ENCODE data around the gene MTCL3. TPM values are rescaled to one million over a fixed set of nuclear protein-coding genes. Genes with fewer than 3 reads are reported as not detected.
"Not testable (repeated sequence)": the region's sequence is repeated elsewhere in the genome, so short reads cannot be mapped to it uniquely, and the experiment has no call there.

The MTCL3 gene

DNA sequence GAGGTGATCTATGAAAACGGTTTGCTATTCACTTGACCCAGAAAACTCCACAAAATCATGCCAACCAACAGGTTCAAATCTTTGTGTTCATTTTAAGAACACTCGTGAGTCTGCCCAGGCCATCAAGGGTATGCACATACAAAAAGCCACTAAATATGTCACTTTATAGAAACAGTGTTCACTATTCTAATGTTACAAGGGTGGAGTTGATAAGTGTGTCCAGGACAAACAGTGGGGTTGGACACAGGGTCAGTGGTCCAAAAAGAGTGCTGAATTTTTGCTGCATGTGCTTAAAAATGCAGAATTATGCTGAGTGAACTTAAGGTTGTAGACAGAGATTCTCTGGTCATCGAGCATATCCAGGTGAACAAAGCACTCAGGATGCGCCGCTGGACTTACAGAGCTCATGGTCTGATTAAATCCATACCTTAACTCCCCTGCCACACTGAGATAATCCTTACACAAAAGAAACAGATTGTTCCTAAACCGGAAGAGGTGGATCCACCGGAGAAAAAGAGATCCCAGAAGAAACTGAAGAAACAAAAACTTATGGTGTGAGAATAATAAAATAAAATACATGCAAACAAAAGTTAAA is 83.4 kb downstream of the MTCL3 start:
- TF ChIP-seq, protein P1, sequence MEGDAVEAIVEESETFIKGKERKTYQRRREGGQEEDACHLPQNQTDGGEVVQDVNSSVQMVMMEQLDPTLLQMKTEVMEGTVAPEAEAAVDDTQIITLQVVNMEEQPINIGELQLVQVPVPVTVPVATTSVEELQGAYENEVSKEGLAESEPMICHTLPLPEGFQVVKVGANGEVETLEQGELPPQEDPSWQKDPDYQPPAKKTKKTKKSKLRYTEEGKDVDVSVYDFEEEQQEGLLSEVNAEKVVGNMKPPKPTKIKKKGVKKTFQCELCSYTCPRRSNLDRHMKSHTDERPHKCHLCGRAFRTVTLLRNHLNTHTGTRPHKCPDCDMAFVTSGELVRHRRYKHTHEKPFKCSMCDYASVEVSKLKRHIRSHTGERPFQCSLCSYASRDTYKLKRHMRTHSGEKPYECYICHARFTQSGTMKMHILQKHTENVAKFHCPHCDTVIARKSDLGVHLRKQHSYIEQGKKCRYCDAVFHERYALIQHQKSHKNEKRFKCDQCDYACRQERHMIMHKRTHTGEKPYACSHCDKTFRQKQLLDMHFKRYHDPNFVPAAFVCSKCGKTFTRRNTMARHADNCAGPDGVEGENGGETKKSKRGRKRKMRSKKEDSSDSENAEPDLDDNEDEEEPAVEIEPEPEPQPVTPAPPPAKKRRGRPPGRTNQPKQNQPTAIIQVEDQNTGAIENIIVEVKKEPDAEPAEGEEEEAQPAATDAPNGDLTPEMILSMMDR (conservative IDR thresholded peaks at IDR 0.05) = no peak
- Mint-ChIP-seq H3K27ac (ENCODE audit: unreplicated experiment) (no peak overlapping the region), H3K4me1 (no peaks in the 10 kb centered on the region), H3K9me3 (no peaks in the 10 kb centered on the region), H3K36me3 (ENCODE audit: low read depth) (peaks cover 15% of the 10 kb centered on the region), H3K4me3 (no peak overlapping the region), H3K27me3 (ENCODE audit: low read depth) (no peaks in the 10 kb centered on the region)
- no peak for DNase-seq (ENCODE audit: low read depth, low spot score)

DNA sequence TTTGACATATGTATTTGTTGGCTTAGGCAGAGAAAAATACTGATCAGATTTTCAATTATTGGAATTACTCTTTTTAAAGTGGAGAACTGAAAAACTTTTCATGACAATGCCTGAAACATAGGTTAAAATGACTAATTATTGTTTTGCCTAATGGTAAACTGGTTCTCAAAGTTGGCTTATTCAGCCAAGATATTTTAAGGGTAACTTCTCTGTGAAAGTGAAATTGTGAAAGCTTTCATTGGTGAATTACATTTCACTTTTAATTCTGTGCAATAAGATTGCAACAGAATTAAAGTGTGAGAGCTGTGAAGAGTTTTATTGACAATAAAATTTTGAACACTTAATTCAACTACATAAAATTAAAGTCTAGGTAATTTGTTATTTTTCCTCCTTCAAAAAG is 84.5 kb downstream of the MTCL3 start:
- Mint-ChIP-seq H3K4me1 (no peaks in the 10 kb centered on the region), H3K4me3 (no peak overlapping the region), H3K36me3 (ENCODE audit: low read depth) (peaks cover 10% of the 10 kb centered on the region), H3K9me3 (no peaks in the 10 kb centered on the region), H3K27me3 (ENCODE audit: low read depth) (no peaks in the 10 kb centered on the region), H3K27ac (ENCODE audit: unreplicated experiment) (no peak overlapping the region)
- TF ChIP-seq, protein P1 (conservative IDR thresholded peaks at IDR 0.05) = no peak
- no peak for DNase-seq (ENCODE audit: low read depth, low spot score)

DNA sequence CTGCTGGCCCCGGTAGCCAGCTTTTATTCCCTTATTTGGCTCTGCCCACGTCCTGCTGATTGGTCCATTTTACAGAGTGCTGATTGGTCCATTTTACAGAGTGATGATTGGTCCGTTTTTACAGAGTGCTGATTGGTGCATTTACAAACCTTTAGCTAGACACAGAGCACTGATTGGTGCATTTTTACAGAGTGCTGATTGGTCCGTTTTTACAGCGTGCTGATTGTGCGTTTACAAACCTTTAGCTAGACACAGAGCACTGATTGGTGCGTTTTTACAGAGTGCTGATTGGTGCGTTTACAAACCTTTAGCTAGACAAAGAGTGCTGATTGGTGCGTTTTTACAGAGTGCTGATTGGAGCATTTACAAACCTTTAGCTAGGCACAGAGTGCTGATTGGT is 90.6 kb downstream of the MTCL3 start:
- DNase-seq (ENCODE audit: low read depth, low spot score); H3K36me3 Mint-ChIP-seq (ENCODE audit: low read depth); H3K27me3 Mint-ChIP-seq (ENCODE audit: low read depth); H3K4me3 Mint-ChIP-seq; H3K9me3 Mint-ChIP-seq; H3K4me1 Mint-ChIP-seq; H3K27ac Mint-ChIP-seq (ENCODE audit: unreplicated experiment): not testable (repeated sequence)

DNA sequence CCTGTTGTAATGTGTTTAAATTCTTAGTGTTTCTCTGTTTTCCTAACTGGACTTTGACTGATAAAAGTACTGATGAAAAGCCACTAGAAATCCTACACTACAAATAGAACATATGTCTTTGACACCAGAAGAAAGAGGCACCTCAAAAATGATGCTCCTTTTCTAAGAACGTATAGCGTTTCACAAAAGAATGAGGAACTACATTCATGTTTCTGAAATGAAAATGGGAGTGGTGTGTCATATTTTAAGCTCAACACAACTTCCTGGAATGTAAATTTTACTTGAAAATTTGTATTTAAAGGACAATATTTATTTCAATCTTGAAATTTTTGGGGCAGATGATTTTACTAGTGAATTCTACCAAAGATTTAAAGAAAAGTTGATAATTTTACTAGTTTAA is 95.2 kb downstream of the MTCL3 start:
- no peak for DNase-seq (ENCODE audit: low read depth, low spot score)
- no peak overlapping the region for H3K4me3 Mint-ChIP-seq
- H3K27ac Mint-ChIP-seq (ENCODE audit: unreplicated experiment) = no peak overlapping the region
- TF ChIP-seq, protein P1 (conservative IDR thresholded peaks at IDR 0.05) = no peak
- H3K27me3 Mint-ChIP-seq (ENCODE audit: low read depth) = no peaks in the 10 kb centered on the region
- H3K9me3 Mint-ChIP-seq = no peaks in the 10 kb centered on the region
- peaks cover 5% of the 10 kb centered on the region for H3K36me3 Mint-ChIP-seq (ENCODE audit: low read depth)
- peaks cover 6% of the 10 kb centered on the region for H3K4me1 Mint-ChIP-seq

Other genes starting within 250 kb of the MTCL3 start
- 59.2 and 59.9 TPM in 2 replicates for gene ECHDC1, start 175.7 kb downstream of the MTCL3 start, total RNA-seq
- gene KIAA0408, start 59.9 kb downstream of the MTCL3 start, total RNA-seq = 39.1 and 40.7 TPM in 2 replicates
- 0.82 TPM in 1 of 2 replicates, not detected in the other for gene C6orf58, start 57.8 kb upstream of the MTCL3 start, total RNA-seq